Stimulated activated CD8-positive, alpha-beta memory T cell treated with anti-CD3 and anti-CD28 coated beads, Interleukin-12 subunit alpha, Interleukin-12 subunit beta, amount 100 ng/mL, for 4 hours (primary cell): ENCODE measurements around the gene CRYGA.
"Not testable (repeated sequence)": the region's sequence is repeated elsewhere in the genome, so short reads cannot be mapped to it uniquely, and the experiment has no call there.

Experiments
- DNase-seq: peaks from one replicate; pipeline ENCODE4 v3.0.0-alpha.2; 2020; ENCODE audit warnings: low read depth

Gene CRYGA

GRCh38 chr2:208164951-208165755 is 1.8 kb upstream of the CRYGA start:
- DNase-seq = no peak

- DNase-seq = no peak
Measured at GRCh38 chr2:208156439-208156838, 7.0 kb downstream of the CRYGA start.

- no peak for DNase-seq
Measured at GRCh38 chr2:208153156-208153555, 10.2 kb downstream of the CRYGA start.

GRCh38 chr2:208150956-208151355 is 12.4 kb downstream of the CRYGA start:
- DNase-seq = no peak

- DNase-seq = no peak
Measured at GRCh38 chr2:208150094-208150493, 13.3 kb downstream of the CRYGA start.

GRCh38 chr2:208148803-208149202 is 14.6 kb downstream of the CRYGA start:
- no peak for DNase-seq

GRCh38 chr2:208147759-208148158 is 15.6 kb downstream of the CRYGA start:
- no peak for DNase-seq

- DNase-seq = no peak
Measured at GRCh38 chr2:208147008-208147407, 16.4 kb downstream of the CRYGA start.

- DNase-seq = no peak
Measured at GRCh38 chr2:208146006-208146405, 17.4 kb downstream of the CRYGA start, which contains the start of gene CRYGB. TSS of gene CRYGB (minus strand) at chr2:208146158. CDS start at chr2:208146120, 38 bp downstream.

GRCh38 chr2:208142925-208143799 is 20.2 kb downstream of the CRYGA start:
- DNase-seq = no peak

- no peak for DNase-seq
Measured at GRCh38 chr2:208142240-208142924, 21.0 kb downstream of the CRYGA start.

- no peak for DNase-seq
Measured at GRCh38 chr2:208139447-208139846, 23.9 kb downstream of the CRYGA start.

- DNase-seq = not testable (repeated sequence)
Measured at GRCh38 chr2:208138334-208138733, 25.1 kb downstream of the CRYGA start.

- DNase-seq = no peak
Measured at GRCh38 chr2:208136716-208137094, 26.7 kb downstream of the CRYGA start.

- no peak for DNase-seq
Measured at GRCh38 chr2:208135794-208136715, 27.3 kb downstream of the CRYGA start.

GRCh38 chr2:208134928-208135586 is 28.3 kb downstream of the CRYGA start:
- DNase-seq = no peak

- DNase-seq = no peak
Measured at GRCh38 chr2:208130712-208131110, 32.7 kb downstream of the CRYGA start.

GRCh38 chr2:208129744-208130711 is 33.4 kb downstream of the CRYGA start, which contains the start of gene CRYGC:
TSS of gene CRYGC (minus strand) at chr2:208129828. CDS start at chr2:208129792, 36 bp downstream.
- DNase-seq = no peak

GRCh38 chr2:208128136-208128535 is 35.3 kb downstream of the CRYGA start:
- DNase-seq = no peak
